Calu3 (cell line): ENCODE results near the gene NDUFS2. TPM values are rescaled to one million over a fixed set of nuclear protein-coding genes. Genes with fewer than 3 reads are reported as not detected.

Experiments
- BruUV-seq: library from RNA; stranded (reverse); fragments of 400-500 nt; replicated peaks from 2 replicates; lab custom pipeline; 2021; lab: Mats Ljungman, UMichigan
- CTCF ChIA-PET: fragments of 300-600 bp; sonication (Branson Sonifier 250); formaldehyde crosslinking; loops from one replicate; lab custom pipeline; 2022; ENCODE audit warnings: antibody characterized with exemption; lab: Charles Lee
- DNase-seq: peaks from one replicate; pipeline ENCODE4 v3.0.0; 2022
- H3K27ac Mint-ChIP-seq: one replicate; pipeline ENCODE4 v1.8.0; 2022; ENCODE audit warnings: mixed read lengths; ENCODE audit not compliant: unreplicated experiment
- H3K27me3 Mint-ChIP-seq: one replicate; pipeline ENCODE4 v1.8.0; 2022; ENCODE audit warnings: mixed read lengths; ENCODE audit not compliant: unreplicated experiment
- H3K36me3 Mint-ChIP-seq: one replicate; pipeline ENCODE4 v1.8.0; 2022; ENCODE audit warnings: mild to moderate bottlenecking, moderate library complexity, mixed read lengths; ENCODE audit not compliant: insufficient read depth, unreplicated experiment
- H3K4me1 Mint-ChIP-seq: one replicate; pipeline ENCODE4 v1.8.0; 2022; ENCODE audit warnings: mild to moderate bottlenecking, low read depth, mixed read lengths; ENCODE audit not compliant: unreplicated experiment
- H3K4me3 Mint-ChIP-seq: one replicate; pipeline ENCODE4 v1.8.0; 2022; ENCODE audit warnings: mild to moderate bottlenecking, low read depth, moderate library complexity, mixed read lengths; ENCODE audit not compliant: unreplicated experiment
- H3K9me3 Mint-ChIP-seq: one replicate; pipeline ENCODE4 v1.8.0; 2022; ENCODE audit warnings: low read depth, mixed read lengths; ENCODE audit not compliant: unreplicated experiment
- CTCF ChIP-seq: fragments of 200-600 bp; IDR thresholded peaks from one replicate; pipeline ENCODE4 v1.8.0; 2022; ENCODE audit warnings: antibody characterized with exemption; ENCODE audit not compliant: unreplicated experiment
- intact Hi-C: fragments of 100-400 bp; cut with micrococcal nuclease; formaldehyde crosslinking; loops from one replicate; pipeline ENCODE4 v1.10.0; 2022; ENCODE audit not compliant: unreplicated experiment
- total RNA-seq: library from RNA; stranded (reverse); gene quantifications from 2 replicates; pipeline ENCODE4 v1.2.3, GENCODE V29; 2022

Gene NDUFS2
- total RNA-seq, 1 experiment from 2014 or later, result 91.3 TPM

- BruUV-seq, result no TSS peak
- Mint-ChIP-seq H3K36me3 (no peaks in the 10 kb centered on the region), H3K27ac (no peak overlapping the region), H3K27me3 (peaks cover 42% of the 10 kb centered on the region), H3K4me3 (no peak overlapping the region), H3K9me3 (no peaks in the 10 kb centered on the region), H3K4me1 (peaks cover 33% of the 10 kb centered on the region)
- CTCF ChIA-PET, result no interaction called here
- TF ChIP-seq CTCF, result no peak
- intact Hi-C loops, result no loop called here
- no peak for DNase-seq
These were observed 7.0 kb upstream of the NDUFS2 start for GRCh38 chr1:161195171-161195570.

DNA sequence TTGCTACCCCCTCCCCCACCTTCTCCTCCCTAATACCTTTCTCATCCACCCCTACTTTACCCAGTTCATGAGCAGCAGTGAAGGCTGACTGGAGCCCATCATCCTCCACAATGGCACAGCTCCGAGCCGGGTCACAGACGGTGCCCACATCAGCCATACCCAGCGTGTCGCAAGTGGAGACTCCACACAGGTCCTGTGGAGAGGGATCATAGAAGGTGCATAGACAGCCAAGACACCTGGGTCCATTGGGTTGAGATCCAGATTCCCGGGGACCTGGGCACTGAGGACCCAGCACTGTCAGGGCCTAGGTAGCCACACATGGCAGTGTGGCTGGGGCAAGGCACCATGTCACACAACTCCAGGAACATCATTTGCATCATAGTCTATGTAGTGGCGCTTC lies 6.1 kb upstream of the NDUFS2 start:
- DNase-seq, result no peak
- no peak for TF ChIP-seq CTCF
- intact Hi-C loops, result no loop called here
- H3K27me3 Mint-ChIP-seq, result peaks cover 41% of the 10 kb centered on the region
- peaks cover 42% of the 10 kb centered on the region for H3K4me1 Mint-ChIP-seq
- no peak overlapping the region for H3K4me3 Mint-ChIP-seq
- no TSS peak for BruUV-seq
- peaks cover 1% of the 10 kb centered on the region for H3K36me3 Mint-ChIP-seq
- CTCF ChIA-PET, result no interaction called here
- H3K9me3 Mint-ChIP-seq, result no peaks in the 10 kb centered on the region
- no peak overlapping the region for H3K27ac Mint-ChIP-seq

- intact Hi-C loops, result no loop called here
- no peak for TF ChIP-seq CTCF
- BruUV-seq, result no TSS peak
- peaks cover 34% of the 10 kb centered on the region for H3K27me3 Mint-ChIP-seq
- CTCF ChIA-PET, result no interaction called here
- peaks cover 48% of the 10 kb centered on the region for H3K4me1 Mint-ChIP-seq
- no peak overlapping the region for H3K4me3 Mint-ChIP-seq
- no peak for DNase-seq
- H3K27ac Mint-ChIP-seq, result no peak overlapping the region
- no peaks in the 10 kb centered on the region for H3K9me3 Mint-ChIP-seq
- H3K36me3 Mint-ChIP-seq, result peaks cover 4% of the 10 kb centered on the region
These were observed 5.4 kb upstream of the NDUFS2 start for GRCh38 chr1:161196521-161197451.

DNA sequence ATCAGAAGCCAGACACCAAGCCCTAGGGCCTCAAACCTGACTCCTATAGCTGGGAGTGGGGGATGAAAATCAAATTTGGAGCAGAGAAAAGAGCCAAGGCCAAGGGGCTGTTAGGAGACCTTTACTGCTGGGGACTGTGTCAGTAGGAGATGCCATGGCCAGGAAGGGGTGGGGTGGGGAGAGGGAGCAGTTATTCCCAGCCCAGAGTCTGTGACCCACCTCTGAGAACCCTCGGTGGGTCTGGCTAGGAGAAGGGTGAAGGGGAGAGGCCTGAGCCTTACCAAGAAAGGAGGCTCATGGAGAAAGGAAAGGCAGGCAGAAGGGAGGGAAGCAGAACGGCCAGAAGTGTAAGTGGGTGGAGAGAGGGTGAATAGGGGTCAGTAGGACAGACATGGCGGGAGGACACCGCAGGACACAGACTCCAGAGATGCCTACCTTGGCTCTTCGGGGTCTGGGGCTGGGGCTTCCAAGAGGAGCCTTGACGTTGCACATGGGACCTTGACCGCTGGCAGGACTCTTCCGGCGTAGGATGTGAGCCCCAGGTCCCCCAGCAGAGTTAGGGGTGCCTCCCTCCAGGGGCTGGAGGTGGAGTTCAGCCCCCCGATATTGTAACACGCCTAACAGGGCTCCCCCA lies 4.5 kb upstream of the NDUFS2 start:
- H3K27me3 Mint-ChIP-seq, result peaks cover 25% of the 10 kb centered on the region
- CTCF ChIA-PET, result no interaction called here
- TF ChIP-seq CTCF, result no peak
- H3K27ac Mint-ChIP-seq, result peak overlapping the region; percentile 40
- peaks cover 42% of the 10 kb centered on the region for H3K4me1 Mint-ChIP-seq
- BruUV-seq, result no TSS peak
- no peak for DNase-seq
- H3K36me3 Mint-ChIP-seq, result peaks cover 12% of the 10 kb centered on the region
- intact Hi-C loops, result no loop called here
- no peak overlapping the region for H3K4me3 Mint-ChIP-seq
- H3K9me3 Mint-ChIP-seq, result no peaks in the 10 kb centered on the region
